RWPE1 (cell line): Measurements from ENCODE around the gene AUTS2.
"Not testable (repeated sequence)": the region's sequence is repeated elsewhere in the genome, so short reads cannot be mapped to it uniquely, and the experiment has no call there.

Experiments used
- CTCF ChIA-PET: fragments of 350-600 bp; sonication (Branson Sonifier 250); formaldehyde crosslinking; extraction: SDS; loops from one replicate; lab custom pipeline; 2021; lab: Yijun Ruan, JAX
- POLR2A ChIA-PET: fragments of 400-600 bp; formaldehyde crosslinking; extraction: SDS; loops from one replicate; lab custom pipeline; 2020; ENCODE audit warnings: antibody characterized with exemption; ENCODE audit not compliant: low non-redundant PET; lab: Yijun Ruan, JAX
- DNase-seq: peaks from one replicate; pipeline ENCODE4 v3.0.0; 2012; ENCODE audit warnings: low spot score
- H3K27ac ChIP-seq: fragments of 450-650 bp; 2 replicates; pipeline ENCODE4 v1.5.1; 2017
- CTCF ChIP-seq: fragments of 450-650 bp; conservative IDR thresholded peaks from 2 replicates; pipeline ENCODE4 v1.5.1; 2017; ENCODE audit warnings: low read depth, mild to moderate bottlenecking

The AUTS2 gene

GRCh38 chr7:70726951-70727378, 1128.7 kb downstream of the AUTS2 start:
- no peak overlapping the region for H3K27ac ChIP-seq
- ChIA-PET CTCF (no interaction called here), POLR2A (no interaction called here)
- no peak for TF ChIP-seq CTCF
- DNase-seq = no peak

- H3K27ac ChIP-seq = no peak overlapping the region
- ChIA-PET POLR2A (no interaction called here), CTCF (no interaction called here)
Observed at GRCh38 chr7:70727861-70728260, 1129.6 kb downstream of the AUTS2 start.

GRCh38 chr7:70728872-70729552, 1130.7 kb downstream of the AUTS2 start:
- CTCF ChIA-PET = no interaction called here
- H3K27ac ChIP-seq = no peak overlapping the region
- TF ChIP-seq CTCF = no peak
- POLR2A ChIA-PET = no interaction called here
- peak; percentile 25 for DNase-seq

More at GRCh38 chr7:70727861-70728260, 1129.6 kb downstream of the AUTS2 start:
- no peak for DNase-seq
- TF ChIP-seq CTCF = no peak

GRCh38 chr7:70729553-70730157, 1131.4 kb downstream of the AUTS2 start:
- H3K27ac ChIP-seq, DNase-seq, POLR2A ChIA-PET, CTCF ChIA-PET: not testable (repeated sequence)

GRCh38 chr7:70730451-70731110, 1132.3 kb downstream of the AUTS2 start:
- POLR2A ChIA-PET = no interaction called here
- H3K27ac ChIP-seq = no peak overlapping the region
- DNase-seq = no peak
- CTCF ChIA-PET = no interaction called here
- TF ChIP-seq CTCF = no peak

- ChIA-PET CTCF (no interaction called here), POLR2A (no interaction called here)
- DNase-seq = no peak
- TF ChIP-seq CTCF = no peak
- no peak overlapping the region for H3K27ac ChIP-seq
Observed at GRCh38 chr7:70733090-70733489, 1134.8 kb downstream of the AUTS2 start.

- TF ChIP-seq CTCF = no peak
- H3K27ac ChIP-seq = no peak overlapping the region
- POLR2A ChIA-PET = no interaction called here
- CTCF ChIA-PET = interaction anchor here (0.7 kb wide), 1 partner anchor 750 kb away, joined by 4 read pairs; no protein-coding TSS in a partner anchor
- DNase-seq = no peak
Observed at GRCh38 chr7:70734411-70734810, 1136.1 kb downstream of the AUTS2 start.
